HG02981 (cell line): ENCODE data around the gene CWC25.
"Not testable (repeated sequence)": the region's sequence is repeated elsewhere in the genome, so short reads cannot be mapped to it uniquely, and the experiment has no call there.

Experiments
- ATAC-seq: cut with Tn5 transposase; IDR thresholded peaks from one replicate; pipeline ENCODE4 v1.9.1; 2021; ENCODE audit warnings: mild to moderate bottlenecking, moderate library complexity; ENCODE audit not compliant: unreplicated experiment

The CWC25 gene

DNA sequence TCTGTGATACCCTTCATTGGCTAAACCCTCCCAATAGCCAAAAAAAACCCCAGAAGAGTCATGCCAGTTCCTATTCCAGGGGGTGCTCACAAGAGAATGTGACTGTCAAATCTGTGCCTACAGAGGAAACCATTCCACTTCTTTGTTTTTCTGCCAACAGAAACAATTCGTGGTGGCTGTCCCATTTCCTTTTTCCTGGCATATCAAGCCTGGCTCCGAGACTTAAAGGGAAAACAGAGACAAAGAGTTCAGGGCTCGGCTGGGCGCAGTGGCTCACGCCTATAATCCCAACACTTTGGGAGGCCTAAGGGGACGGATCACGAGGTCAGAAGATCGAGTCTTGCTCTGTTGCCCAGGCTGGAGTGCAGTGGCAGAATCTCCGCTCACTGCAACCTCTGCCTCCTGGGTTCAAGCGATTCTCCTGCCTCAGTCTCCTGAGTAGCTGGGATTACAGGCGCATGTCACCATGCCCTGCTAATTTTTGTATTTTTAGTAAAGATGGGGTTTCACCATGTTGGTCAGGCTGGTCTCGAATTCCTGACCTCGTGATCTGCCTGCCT is 34.9 kb downstream of the CWC25 start:
- not testable (repeated sequence) for ATAC-seq

DNA sequence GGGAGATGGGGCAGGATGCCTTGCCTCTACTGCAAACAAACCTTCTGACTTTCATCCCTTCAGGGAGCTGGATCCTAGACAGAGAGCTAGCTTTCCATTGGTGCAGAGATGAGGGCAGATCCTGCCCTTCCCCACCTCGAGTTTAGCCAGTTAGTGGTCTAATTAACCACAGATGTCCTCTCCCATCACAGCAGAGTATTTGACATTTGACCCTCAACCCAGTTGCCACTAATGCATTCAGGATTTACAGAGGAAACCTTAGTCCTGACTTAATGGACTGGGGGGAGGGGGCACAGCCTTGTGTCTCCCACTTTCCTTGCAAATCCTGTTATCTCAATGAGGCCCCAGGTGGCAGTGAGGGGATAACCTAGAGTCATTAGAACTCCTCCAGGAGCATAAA is 35.9 kb downstream of the CWC25 start:
- no peak for ATAC-seq

DNA sequence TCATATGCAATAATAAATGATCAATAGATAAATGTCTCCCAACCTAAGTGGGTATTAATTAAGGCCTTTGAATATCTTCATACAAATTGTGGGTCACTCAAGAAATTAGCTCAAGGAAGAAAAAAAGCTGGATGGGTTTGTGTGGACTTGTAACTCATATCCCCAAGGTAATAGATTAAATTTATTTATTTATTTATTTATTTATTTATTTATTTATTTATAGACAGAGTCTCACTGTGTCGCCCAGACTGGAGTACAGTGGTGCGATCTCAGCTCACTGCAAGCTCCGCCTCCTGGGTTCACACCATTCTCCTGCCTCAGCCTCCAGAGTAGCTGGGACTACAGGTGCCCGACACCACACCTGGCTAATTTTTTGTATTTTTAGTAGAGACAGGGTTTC is 37.1 kb downstream of the CWC25 start:
- ATAC-seq = not testable (repeated sequence)

DNA sequence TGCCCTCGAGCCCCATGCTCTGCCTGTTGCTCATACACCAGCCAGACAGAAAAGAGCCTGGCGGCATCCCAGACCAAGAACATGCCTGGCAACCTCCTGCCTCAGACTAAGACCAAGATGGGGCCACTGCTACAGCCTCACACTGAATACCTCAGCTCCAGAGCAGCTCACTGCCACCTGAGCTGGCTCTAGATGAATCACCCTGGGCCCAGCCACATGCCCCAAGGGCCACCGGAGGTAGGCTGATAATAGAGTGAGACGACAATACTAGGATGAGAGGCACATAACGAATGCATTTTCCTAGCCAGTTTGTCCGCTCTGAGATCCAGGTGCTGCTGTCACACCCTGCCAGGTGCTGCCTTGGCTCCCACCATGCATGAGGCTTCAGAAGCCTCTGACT is 38.7 kb downstream of the CWC25 start:
- ATAC-seq = no peak

DNA sequence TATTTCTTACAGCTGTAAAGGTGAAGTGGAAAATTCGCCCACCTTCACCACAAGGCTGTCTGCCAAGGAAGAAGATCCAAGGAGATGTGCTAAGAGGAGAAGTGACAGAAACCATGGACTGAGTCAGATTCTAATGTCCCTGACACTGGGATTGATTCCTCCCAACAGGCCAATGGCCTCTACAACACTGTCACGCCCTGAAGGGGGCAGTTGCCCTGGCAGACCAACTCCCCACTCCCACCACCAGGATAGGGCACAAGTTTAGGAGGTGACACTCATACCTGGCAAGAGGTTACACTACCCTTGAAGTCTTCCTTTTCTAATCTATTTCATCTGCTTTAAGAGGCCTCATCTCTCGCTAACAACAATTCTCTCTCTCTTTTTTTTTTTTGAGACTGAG is 41.9 kb downstream of the CWC25 start:
- ATAC-seq = no peak

DNA sequence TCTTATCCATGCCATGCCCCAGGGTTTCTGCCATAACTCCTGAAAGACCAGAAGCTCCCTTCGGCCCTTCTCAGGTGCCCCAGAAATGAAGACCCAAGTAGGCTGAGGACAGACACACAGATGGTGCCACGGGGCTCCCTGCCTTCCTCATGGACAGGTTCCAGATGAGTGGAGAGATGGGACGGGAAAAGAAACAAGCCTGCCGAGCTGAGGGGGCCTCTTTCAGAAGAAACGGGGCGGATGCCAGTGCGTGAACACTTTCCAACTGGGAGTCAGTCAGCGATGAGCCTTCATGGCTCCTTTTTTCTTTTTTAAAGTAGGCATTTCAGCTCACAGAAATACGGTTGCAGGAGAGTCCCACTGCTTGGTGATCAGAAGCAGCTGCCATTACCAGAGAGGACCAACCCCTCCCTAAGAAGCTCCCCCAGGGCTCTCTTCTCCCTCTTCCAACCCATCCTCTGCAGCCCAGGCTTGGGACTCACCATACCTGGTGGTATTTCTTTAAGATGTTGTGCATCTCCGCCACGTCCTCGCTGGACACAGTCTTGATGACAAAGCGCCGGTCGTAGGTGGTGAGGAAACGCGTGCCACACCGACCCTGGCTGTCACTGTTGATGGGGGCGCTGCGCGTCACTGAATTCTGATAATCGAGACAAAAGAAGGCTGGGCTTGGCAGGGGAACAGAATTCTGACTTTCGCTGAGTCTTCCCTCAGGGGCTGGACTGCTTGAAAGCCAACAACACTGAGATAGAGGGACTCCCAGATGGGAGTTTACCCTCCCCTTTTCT is 45.0 kb downstream of the CWC25 start:
- no peak for ATAC-seq

DNA sequence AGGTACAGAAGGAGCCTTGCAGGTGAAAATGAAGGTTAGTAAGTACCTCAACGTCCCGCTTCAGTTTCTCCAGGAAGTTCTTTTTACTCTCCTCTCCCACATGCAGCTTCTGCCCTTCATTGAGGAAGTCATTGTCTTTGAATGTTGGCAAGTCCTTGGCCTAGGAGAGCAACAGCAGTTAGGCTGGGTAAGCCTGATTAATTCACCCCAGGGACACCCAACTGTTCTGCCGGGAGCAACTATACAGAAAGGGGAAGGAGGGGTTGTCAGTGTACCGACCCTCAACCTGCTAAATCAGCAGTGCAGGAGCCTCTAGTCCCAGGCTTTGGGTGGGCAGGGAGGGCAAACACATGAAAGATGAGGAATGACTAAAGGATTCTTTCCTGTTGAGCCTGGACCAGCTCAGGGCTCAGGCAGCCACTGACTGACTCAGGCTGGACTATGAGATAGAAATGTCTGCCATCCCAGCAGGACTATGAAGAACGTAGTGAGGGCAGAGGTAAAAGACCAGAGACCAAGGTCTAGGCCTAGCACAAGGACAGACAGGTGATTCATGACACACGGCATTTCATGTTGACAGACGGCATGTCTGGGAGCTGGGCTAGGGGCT is 47.4 kb downstream of the CWC25 start:
- ATAC-seq = no peak

DNA sequence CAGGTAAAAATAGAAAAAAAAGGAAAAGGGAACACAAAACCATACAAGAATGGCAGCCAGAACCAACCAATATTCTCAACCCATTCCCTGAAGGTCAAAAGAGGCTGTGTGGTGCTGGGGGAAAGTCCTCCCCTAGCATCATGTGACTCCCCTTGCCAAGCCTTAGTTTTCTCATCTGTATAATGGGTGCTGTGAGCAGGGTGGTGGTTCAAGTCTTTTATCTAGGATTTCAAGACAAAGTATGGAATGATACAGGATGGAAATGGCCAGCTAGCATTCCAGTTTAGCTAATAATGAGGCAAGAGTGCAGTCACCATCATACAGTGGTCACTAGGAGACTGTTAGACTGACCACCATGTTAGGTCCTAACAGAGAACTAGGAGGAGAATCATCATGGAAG is 51.9 kb downstream of the CWC25 start:
- ATAC-seq = no peak

DNA sequence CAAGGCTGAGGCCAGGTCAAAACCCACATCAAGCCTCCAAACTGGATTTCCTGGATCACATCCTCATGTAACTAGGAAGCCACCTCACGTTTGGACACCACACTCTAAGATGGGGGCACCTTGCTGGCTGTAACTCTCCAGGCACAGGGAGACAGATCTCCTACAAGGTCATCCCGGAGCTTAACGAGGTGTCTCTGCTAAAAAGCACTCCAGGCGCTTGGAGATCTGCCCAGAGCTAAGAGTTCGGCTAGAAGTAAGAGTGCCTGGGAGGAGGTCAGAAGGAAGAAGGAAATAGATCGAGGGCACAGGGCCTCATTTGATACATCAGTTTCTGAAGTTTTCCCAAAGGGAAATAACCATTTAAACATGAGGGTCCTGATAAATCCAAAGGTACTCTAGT is 56.7 kb downstream of the CWC25 start:
- no peak for ATAC-seq

DNA sequence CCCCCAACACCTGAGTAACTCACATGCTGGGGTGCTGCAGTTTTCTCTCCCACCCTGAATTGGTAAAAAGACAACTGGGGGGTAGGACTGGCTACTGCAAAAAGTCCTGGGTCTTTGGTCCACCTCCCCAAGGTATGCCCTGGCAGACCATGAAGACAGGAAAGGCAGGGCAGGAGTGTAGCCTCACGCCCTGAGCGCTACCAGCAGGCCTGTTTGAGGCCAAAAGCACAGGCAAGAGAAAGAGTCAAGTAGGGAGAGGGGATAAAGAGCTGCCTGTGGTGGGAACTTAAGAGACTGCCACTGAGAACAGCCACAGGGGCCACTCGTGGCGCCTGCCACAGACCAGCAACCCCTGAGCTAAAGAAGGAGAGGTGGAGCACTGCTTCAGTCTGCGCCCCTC is 58.8 kb downstream of the CWC25 start:
- ATAC-seq = no peak

DNA sequence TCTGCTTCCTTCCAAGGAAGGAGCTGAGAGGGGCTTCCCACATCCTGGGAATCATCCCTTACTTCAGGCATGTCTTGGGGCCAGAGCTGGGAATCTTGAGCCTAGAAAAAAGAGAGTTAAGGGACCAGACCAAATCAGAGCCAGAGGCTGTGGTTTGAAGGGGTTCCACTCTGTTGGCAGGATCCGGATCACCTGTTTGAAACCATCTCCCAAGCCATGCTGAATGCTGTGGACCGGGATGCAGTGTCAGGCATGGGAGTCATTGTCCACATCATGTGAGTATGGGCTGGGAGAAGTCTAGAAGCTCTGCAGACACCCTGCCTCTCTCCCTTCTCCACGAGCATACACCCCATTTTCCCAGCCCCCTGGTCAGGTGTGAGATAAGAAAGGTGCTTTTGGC is 62.9 kb downstream of the CWC25 start:
- no peak for ATAC-seq

DNA sequence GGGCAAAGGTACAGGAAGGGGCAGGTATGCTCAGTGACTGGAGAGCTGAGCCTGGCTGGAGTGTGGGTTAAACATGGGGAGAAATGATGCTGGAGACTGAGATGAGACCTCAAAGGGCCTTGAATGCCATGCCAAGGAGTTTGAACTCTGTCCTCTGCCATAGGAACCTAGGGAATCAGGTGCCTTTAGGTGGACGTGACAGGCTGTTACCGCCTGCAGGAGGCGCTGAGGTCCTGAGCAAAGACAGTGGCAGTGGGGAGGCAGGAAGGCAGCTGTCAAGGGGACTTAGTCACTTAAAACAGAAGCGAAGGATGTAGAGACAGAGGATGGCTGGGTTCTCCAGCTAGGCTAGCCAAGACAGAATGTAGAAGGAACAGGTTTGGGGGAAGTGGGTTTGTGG is 63.5 kb downstream of the CWC25 start:
- ATAC-seq = no peak

DNA sequence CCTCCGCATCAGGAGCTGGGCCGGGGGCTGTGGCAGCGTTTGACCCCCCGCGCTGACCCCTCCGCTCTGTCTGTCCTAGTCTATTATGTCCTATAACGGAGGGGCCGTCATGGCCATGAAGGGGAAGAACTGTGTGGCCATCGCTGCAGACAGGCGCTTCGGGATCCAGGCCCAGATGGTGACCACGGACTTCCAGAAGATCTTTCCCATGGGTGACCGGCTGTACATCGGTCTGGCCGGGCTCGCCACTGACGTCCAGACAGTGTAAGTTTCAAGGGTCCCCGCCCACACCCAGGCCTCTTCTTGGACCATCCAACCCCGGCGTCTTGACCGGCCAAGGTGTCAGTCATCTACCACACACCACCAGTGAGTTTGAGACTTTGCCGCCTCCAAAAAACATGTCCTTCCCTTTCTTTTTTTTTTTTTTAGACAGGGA is 72.0 kb downstream of the CWC25 start:
- ATAC-seq = no peak

DNA sequence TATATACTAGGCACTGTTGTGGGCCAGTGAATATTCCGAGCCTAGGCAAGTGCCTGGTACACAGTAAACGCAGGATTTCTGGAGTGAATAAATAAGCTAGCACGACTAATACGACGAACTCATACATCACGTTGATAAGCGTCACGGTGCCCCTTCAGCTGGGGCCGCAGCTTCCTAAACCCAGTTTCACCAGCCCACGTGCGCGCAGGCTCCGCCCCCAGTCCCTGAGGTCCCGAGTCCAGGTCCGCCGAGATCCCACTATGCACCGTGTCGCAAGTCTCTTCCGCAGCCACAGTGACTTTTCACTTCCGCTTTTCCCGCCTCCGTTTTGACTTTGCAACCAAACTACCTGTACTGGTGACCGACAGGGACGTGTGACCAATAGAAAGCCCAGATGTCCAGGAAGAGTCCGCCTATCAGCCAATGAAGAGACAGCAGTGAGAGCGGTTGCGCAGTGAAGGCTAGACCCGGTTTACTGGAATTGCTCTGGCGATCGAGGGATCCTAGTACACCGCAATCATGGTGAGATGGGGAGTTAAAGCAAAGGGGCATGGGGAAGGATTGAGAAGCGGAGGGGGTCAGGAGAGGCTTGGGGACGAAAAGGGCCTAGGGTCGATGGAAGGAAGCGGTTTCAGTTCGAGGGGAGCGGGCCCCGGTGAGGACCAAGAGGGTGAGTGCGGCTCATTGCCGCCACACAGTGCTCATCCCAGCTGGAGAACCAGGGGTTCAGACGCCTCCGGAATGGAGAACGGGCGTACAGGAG is 72.6 kb downstream of the CWC25 start, which contains the start of gene PSMB3:
Gene PSMB3, plus strand, starts transcription at position 434 of the 763 bp plus-strand sequence. Its CDS starts 86 bp downstream, at position 520.
- ATAC-seq = peak; percentile 78

DNA sequence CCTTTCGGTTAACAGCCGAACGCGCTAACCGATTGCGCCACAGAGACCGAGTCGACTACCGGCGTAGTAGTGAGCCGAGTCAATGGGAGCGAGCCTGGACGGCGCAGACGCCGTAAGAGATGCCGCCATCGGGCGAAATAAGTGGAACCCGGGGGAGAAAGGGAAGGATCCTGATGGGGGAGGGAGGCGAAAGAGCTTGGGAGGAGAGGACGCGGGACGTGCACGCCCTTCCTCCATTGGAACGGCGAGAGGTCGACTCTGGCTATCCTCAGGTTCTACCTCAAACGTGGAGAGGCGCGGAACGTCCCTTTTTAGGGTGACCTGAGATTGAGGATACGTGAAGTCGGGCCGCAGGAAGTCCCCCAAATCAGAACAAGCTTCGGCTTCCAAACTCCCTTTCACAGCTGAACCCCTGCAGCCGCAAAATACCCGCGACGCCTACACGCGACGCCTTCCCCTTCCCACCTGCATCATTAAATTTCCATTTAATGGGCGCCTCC is 73.3 kb downstream of the CWC25 start:
- peak; percentile 16 for ATAC-seq

DNA sequence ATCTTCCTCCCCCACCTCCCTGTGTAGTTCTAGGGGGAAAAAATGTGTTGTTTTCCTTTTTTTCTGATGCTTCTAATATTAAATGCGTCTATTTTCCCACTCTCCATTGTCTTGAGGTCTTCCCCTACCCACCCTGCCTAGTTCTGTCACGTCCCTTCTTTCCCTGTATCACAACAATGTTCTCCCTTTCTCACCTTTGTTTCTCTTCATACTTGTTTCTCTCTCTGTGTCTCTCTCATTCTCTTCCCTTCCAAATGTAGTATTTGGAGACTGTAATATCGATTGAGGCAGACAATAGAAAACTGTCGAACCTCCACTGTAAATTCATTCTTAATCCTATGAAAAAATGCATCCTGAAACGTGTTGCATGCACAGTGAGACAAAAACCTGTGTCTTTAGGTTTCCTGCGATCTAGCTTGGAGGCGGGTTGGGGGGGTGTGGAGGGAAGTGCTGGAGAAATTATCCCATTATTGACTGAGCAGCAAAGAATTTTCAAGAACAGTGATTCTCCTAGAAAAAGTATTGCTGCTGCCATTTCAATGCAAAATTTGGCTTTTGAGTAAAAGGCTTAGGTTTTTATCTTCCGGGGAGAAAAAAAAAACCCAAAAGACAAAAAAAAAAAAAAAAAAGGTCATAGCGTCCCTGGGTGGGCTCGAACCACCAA is 73.8 kb downstream of the CWC25 start:
- ATAC-seq = no peak
